Endothelial cell of umbilical vein (primary cell): Measurements from ENCODE around the gene ORAI3. TPM values are rescaled to one million over a fixed set of nuclear protein-coding genes. Genes with fewer than 3 reads are reported as not detected.

Experiments
- BruUV-seq: library from RNA; stranded (reverse); fragments of 400-500 nt; replicated peaks from 2 replicates; lab custom pipeline; 2021; lab: Mats Ljungman, UMichigan
- CTCF ChIA-PET: fragments of 300-600, 350-600 bp; sonication (Branson Sonifier 250); formaldehyde crosslinking; loops from one replicate; lab custom pipeline; 2021; ENCODE audit warnings: antibody characterized with exemption, inconsistent platforms; lab: Charles Lee
- POLR2A ChIA-PET: fragments of 300-600, 350-600 bp; sonication (Branson Sonifier 250); formaldehyde crosslinking; loops from one replicate; lab custom pipeline; 2021; ENCODE audit warnings: antibody characterized with exemption, inconsistent platforms; lab: Charles Lee
- DNase-seq: peaks from one replicate; pipeline ENCODE4 v3.0.0-alpha.2; 2011; ENCODE audit warnings: low read depth, low spot score
- FAIRE-seq: peaks from 2 replicates; lab custom pipeline; 2011; peaks lifted over from hg19 to GRCh38; lab: Jason Lieb, UNC
- H2AFZ ChIP-seq: 2 replicates; pipeline ENCODE4 v1.6.0; 2012; ENCODE audit warnings: low read depth, low read length, control low read depth, inconsistent platforms
- H3K27ac ChIP-seq: 2 replicates; pipeline ENCODE4 v1.5.1; 2011; ENCODE audit warnings: low read depth, mild to moderate bottlenecking, control low read depth, low read length, moderate library complexity; ENCODE audit not compliant: insufficient read depth
- H3K27me3 ChIP-seq, 2 experiments: 2 replicates each; pipeline versions ENCODE4 v1.6.0 to v1.6.1; 2011; ENCODE audit warnings: low read length in 2 of 2, mixed read lengths in 1 of 2; ENCODE audit not compliant: control insufficient read depth in 2 of 2, insufficient read depth in 2 of 2
- H3K36me3 ChIP-seq, 2 experiments: 2 replicates in 1 of 2; 3 replicates in 1 of 2; pipeline ENCODE4 v1.5.1; 2011; ENCODE audit warnings: low read length in 2 of 2, mild to moderate bottlenecking in 1 of 2, moderate library complexity in 1 of 2; ENCODE audit not compliant: control insufficient read depth in 2 of 2, insufficient read depth in 2 of 2; ENCODE audit errors: extremely low read depth in 1 of 2
- H3K4me1 ChIP-seq: 3 replicates; pipeline ENCODE4 v1.5.1; 2011; ENCODE audit warnings: mild to moderate bottlenecking, low read length; ENCODE audit not compliant: control insufficient read depth, insufficient read depth; ENCODE audit errors: extremely low read depth
- H3K4me2 ChIP-seq: 2 replicates; pipeline ENCODE4 v1.6.1; 2011; ENCODE audit warnings: low read length, control low read depth, mixed read lengths; ENCODE audit not compliant: insufficient read depth
- H3K4me3 ChIP-seq, 3 experiments: fragments of 200-600 bp in 1 of 3; sonication (generic), shearing (Covaris generic) in 1 of 3; replicated peaks in 1 of 3; 2 replicates each; pipeline ENCODE4 v1.5.1; 2011 to 2016; ENCODE audit warnings: control low read depth in 3 of 3, low read length in 3 of 3, mild to moderate bottlenecking in 2 of 3, inconsistent platforms in 1 of 3, low read depth in 1 of 3, moderate library complexity in 1 of 3; ENCODE audit not compliant: insufficient read depth in 1 of 3
- H3K79me2 ChIP-seq: 2 replicates; pipeline ENCODE4 v1.6.0; 2012; ENCODE audit warnings: low read length, inconsistent platforms; ENCODE audit not compliant: control insufficient read depth, insufficient read depth
- H3K9ac ChIP-seq: replicated peaks from 2 replicates; pipeline ENCODE3; 2011; ENCODE audit warnings: low read length, control low read depth; ENCODE audit not compliant: insufficient read depth; ENCODE audit errors: extremely low read depth
- H3K9me1 ChIP-seq: replicated peaks from 3 replicates; pipeline ENCODE4 v1.6.0; 2011; ENCODE audit warnings: mild to moderate bottlenecking, low read length; ENCODE audit not compliant: control insufficient read depth, insufficient read depth; ENCODE audit errors: extremely low read depth
- H3K9me3 ChIP-seq: replicated peaks from 2 replicates; pipeline ENCODE4 v1.5.1; 2012; ENCODE audit warnings: low read length, inconsistent platforms; ENCODE audit not compliant: control insufficient read depth, insufficient read depth
- H4K20me1 ChIP-seq: replicated peaks from 2 replicates; pipeline ENCODE3; 2011; ENCODE audit warnings: mild to moderate bottlenecking, low read length; ENCODE audit not compliant: control insufficient read depth, insufficient read depth; ENCODE audit errors: extremely low read depth
- EZH2 ChIP-seq: IDR thresholded peaks from 2 replicates; pipeline ENCODE4 v1.6.1; 2012; ENCODE audit warnings: borderline replicate concordance, low read depth, mild to moderate bottlenecking, moderate library complexity, low read length, inconsistent platforms; ENCODE audit not compliant: severe bottlenecking
- FOS ChIP-seq: IDR thresholded peaks from 2 replicates; pipeline ENCODE4 v1.6.1; 2011; ENCODE audit warnings: mild to moderate bottlenecking, low read length, moderate library complexity, borderline replicate concordance; ENCODE audit not compliant: insufficient read depth
- GATA2 ChIP-seq: IDR thresholded peaks from 2 replicates; pipeline ENCODE4 v1.7.0; 2011; ENCODE audit warnings: low read depth, mild to moderate bottlenecking, moderate library complexity, mixed read lengths, low read length; ENCODE audit not compliant: insufficient read length, insufficient read depth
- JUN ChIP-seq: IDR thresholded peaks from 2 replicates; pipeline ENCODE4 v1.6.1; 2011; ENCODE audit warnings: borderline replicate concordance, low read depth; ENCODE audit not compliant: insufficient read length, insufficient read depth
- MYC ChIP-seq: IDR thresholded peaks from one replicate; pipeline ENCODE4 v1.6.1; 2011; ENCODE audit warnings: mild to moderate bottlenecking, low read depth, low read length
- POLR2A ChIP-seq: IDR thresholded peaks from 2 replicates; pipeline ENCODE4 v1.6.1; 2012; ENCODE audit warnings: low read depth, mild to moderate bottlenecking, control low read depth, low read length
- POLR2AphosphoS5 ChIP-seq: IDR thresholded peaks from 2 replicates; pipeline ENCODE4 v1.6.1; 2012; ENCODE audit warnings: low read depth, mild to moderate bottlenecking, control low read depth, low read length, moderate library complexity; ENCODE audit not compliant: insufficient read depth
- dilution Hi-C: fragments of 300-500 bp; cut with MboI; formaldehyde crosslinking; loops from one replicate; pipeline ENCODE4 v1.15.0; 2019; ENCODE audit warnings: low sequenced_read_pairs; ENCODE audit not compliant: extremely low pct_ligation_motif_present
- intact Hi-C: fragments of 100-400 bp; cut with micrococcal nuclease; formaldehyde crosslinking; loops from one replicate; pipeline ENCODE4 v1.10.0; 2022
- polyA plus RNA-seq, 4 experiments: library from polyadenylated mRNA; depleted of rRNA in 3 of 4; stranded (reverse) in 3 of 4; unstranded in 1 of 4; fragments of >200 nt; gene quantifications; 2 replicates each; pipeline versions ENCODE4 v1.2.1 to v1.2.3, GENCODE V29; 2011 to 2012; ENCODE audit warnings: missing spikeins in 1 of 4
- total RNA-seq: library from RNA; stranded (reverse); gene quantifications from 2 replicates; pipeline ENCODE4 v1.2.3, GENCODE V29; 2021
- TF ChIP-seq, protein P1 (sequence below): IDR thresholded peaks from 2 replicates; pipeline ENCODE4 v1.6.1; 2011; ENCODE audit not compliant: insufficient read depth, insufficient read length
- TF ChIP-seq, protein P2 (sequence below), 2 donors: IDR thresholded peaks; 1 replicate in 1 of 2; 2 replicates in 1 of 2; pipeline ENCODE4 v1.5.1; 2011; ENCODE audit warnings: low read length in 2 of 2, mild to moderate bottlenecking in 2 of 2, moderate library complexity in 2 of 2, control low read depth in 1 of 2, inconsistent platforms in 1 of 2, low read depth in 1 of 2; ENCODE audit not compliant: insufficient read depth in 1 of 2; ENCODE audit errors: extremely low read depth in 1 of 2

ORAI3 gene
- total and polyA plus RNA-seq, 2 donors (not counting 3 experiments of a cell fraction or from before 2014, with no cell fraction given), result 17.6 to 25.4 TPM

DNA sequence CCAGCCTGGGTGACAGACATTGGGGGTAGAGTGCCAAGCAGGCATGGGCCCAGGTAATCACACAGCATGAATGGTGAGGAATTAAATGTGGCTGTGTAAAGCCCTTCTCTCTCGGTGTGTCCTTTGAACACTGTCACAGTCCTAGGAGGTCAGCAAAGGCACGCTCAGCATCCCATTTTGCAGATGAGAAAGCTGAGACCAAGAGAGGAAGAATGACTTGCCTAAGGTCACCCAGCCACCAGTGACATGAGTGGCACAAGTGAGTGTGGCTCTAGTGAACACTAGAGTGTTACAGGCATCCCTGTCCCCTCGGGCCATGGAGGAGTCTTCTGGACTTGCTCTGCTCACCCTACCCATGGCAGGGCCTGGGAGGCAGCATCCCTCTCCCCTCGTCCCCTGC is 41.8 kb upstream of the ORAI3 start:
- Histone ChIP-seq H3K27me3 (no peaks in the 10 kb centered on the region), H3K4me3 (no peak overlapping the region), H3K9ac (no peak overlapping the region), H3K9me3 (no peaks in the 10 kb centered on the region), H3K27ac (no peak overlapping the region), H3K4me2 (no peak overlapping the region), H3K4me1 (peaks cover 21% of the 10 kb centered on the region), H3K79me2 (no peaks in the 10 kb centered on the region), H2AFZ (no peak overlapping the region), H3K9me1 (no peaks in the 10 kb centered on the region), H3K36me3 (no peaks in the 10 kb centered on the region), H4K20me1 (no peaks in the 10 kb centered on the region)
- ChIA-PET CTCF (interaction anchor here (4.6 kb wide), 1 partner anchor 62 kb away, joined by 26 read pairs; no protein-coding TSS in a partner anchor), POLR2A (no interaction called here)
- intact Hi-C loops (no loop called here), dilution Hi-C loops (no loop called here)
- TF ChIP-seq FOS (no peak), EZH2 (no peak), MYC (no peak), POLR2AphosphoS5 (no peak), JUN (no peak), POLR2A (no peak), GATA2 (no peak)
- TF ChIP-seq, protein P1, sequence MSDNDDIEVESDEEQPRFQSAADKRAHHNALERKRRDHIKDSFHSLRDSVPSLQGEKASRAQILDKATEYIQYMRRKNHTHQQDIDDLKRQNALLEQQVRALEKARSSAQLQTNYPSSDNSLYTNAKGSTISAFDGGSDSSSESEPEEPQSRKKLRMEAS, result no peak
- TF ChIP-seq, protein P2, sequence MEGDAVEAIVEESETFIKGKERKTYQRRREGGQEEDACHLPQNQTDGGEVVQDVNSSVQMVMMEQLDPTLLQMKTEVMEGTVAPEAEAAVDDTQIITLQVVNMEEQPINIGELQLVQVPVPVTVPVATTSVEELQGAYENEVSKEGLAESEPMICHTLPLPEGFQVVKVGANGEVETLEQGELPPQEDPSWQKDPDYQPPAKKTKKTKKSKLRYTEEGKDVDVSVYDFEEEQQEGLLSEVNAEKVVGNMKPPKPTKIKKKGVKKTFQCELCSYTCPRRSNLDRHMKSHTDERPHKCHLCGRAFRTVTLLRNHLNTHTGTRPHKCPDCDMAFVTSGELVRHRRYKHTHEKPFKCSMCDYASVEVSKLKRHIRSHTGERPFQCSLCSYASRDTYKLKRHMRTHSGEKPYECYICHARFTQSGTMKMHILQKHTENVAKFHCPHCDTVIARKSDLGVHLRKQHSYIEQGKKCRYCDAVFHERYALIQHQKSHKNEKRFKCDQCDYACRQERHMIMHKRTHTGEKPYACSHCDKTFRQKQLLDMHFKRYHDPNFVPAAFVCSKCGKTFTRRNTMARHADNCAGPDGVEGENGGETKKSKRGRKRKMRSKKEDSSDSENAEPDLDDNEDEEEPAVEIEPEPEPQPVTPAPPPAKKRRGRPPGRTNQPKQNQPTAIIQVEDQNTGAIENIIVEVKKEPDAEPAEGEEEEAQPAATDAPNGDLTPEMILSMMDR (IDR thresholded peaks at IDR 0.05; ENCODE audit: extremely low read depth in 1 of 2, insufficient read depth in 1 of 2, low read depth in 1 of 2, low read length in 2 of 2), result no peak
- FAIRE-seq, result no peak
- DNase-seq, result no peak
- BruUV-seq, result no TSS peak
